ENCODE measurements around the gene PRKAA1.

The PRKAA1 gene

DNA sequence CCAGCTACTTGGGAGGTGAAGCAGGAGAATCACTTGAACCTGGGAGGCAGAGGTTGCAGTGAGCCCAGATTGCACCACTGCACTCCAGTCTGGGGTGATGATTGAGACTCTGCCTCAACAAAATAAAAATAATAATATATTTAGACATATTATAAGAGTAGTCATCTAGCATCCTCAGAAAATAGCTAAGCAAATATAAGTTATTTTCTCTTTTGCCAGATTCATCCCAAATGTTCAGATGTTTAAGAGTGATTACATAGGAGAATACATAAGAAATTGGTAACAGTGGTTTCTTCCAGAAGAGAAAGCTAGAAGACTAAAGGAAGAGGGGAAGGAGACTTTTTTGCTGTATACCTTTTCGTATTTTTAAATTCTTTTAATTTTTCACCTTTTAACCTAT lies 20.0 kb downstream of the PRKAA1 start:
- Histone ChIP-seq H3K9ac (no peak overlapping the region), H3K4me1 (peaks cover 3% of the 10 kb centered on the region), H3K27ac (no peak overlapping the region), H3K36me3 (ENCODE audit: control insufficient read depth, insufficient read depth, low read length) (no peaks in the 10 kb centered on the region), H3K4me3 (ENCODE audit: low read depth, low read length) (no peak overlapping the region), H2AFZ (no peak overlapping the region), H3K4me2 (ENCODE audit: low read length) (no peak overlapping the region), H3K27me3 (ENCODE audit: control insufficient read depth, insufficient read depth, low read length) (no peaks in the 10 kb centered on the region), H3K9me3 (ENCODE audit: control insufficient read depth, low read length) (no peaks in the 10 kb centered on the region), H3K79me2 (peaks cover 6% of the 10 kb centered on the region)
- TF ChIP-seq, protein P1, sequence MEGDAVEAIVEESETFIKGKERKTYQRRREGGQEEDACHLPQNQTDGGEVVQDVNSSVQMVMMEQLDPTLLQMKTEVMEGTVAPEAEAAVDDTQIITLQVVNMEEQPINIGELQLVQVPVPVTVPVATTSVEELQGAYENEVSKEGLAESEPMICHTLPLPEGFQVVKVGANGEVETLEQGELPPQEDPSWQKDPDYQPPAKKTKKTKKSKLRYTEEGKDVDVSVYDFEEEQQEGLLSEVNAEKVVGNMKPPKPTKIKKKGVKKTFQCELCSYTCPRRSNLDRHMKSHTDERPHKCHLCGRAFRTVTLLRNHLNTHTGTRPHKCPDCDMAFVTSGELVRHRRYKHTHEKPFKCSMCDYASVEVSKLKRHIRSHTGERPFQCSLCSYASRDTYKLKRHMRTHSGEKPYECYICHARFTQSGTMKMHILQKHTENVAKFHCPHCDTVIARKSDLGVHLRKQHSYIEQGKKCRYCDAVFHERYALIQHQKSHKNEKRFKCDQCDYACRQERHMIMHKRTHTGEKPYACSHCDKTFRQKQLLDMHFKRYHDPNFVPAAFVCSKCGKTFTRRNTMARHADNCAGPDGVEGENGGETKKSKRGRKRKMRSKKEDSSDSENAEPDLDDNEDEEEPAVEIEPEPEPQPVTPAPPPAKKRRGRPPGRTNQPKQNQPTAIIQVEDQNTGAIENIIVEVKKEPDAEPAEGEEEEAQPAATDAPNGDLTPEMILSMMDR (IDR thresholded peaks at IDR 0.05) = no peak

DNA sequence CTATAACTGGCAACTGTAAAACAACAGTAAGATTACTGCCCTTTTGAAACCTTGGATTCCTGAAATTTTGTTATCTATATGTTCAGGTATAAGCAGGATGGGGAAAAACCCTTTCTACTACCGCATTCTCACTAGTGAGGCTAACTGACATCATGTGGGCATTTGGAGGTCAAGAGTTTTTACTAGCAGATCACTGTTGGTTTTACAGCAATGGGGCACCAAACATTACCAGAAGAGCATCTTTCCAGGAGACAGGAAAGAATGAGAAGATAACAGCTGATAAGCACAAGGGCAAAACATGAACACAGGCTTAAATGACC lies 21.6 kb downstream of the PRKAA1 start:
- TF ChIP-seq, protein P1 (IDR thresholded peaks at IDR 0.05) = no peak
- H3K79me2 ChIP-seq = peaks cover 6% of the 10 kb centered on the region
- no peak overlapping the region for H2AFZ ChIP-seq
- H3K36me3 ChIP-seq (ENCODE audit: control insufficient read depth, insufficient read depth, low read length) = no peaks in the 10 kb centered on the region
- H3K27ac ChIP-seq = no peak overlapping the region
- H3K27me3 ChIP-seq (ENCODE audit: control insufficient read depth, insufficient read depth, low read length) = no peaks in the 10 kb centered on the region
- H3K4me2 ChIP-seq (ENCODE audit: low read length) = no peak overlapping the region
- H3K4me3 ChIP-seq (ENCODE audit: low read depth, low read length) = no peak overlapping the region
- no peaks in the 10 kb centered on the region for H3K4me1 ChIP-seq
- H3K9me3 ChIP-seq (ENCODE audit: control insufficient read depth, low read length) = no peaks in the 10 kb centered on the region
- H3K9ac ChIP-seq = no peak overlapping the region

GRCh38 chr5:40775846-40776657 lies 22.1 kb downstream of the PRKAA1 start:
- H3K36me3 ChIP-seq (ENCODE audit: control insufficient read depth, insufficient read depth, low read length) = no peaks in the 10 kb centered on the region
- no peak overlapping the region for H3K27ac ChIP-seq
- no peaks in the 10 kb centered on the region for H3K27me3 ChIP-seq (ENCODE audit: control insufficient read depth, insufficient read depth, low read length)
- no peak overlapping the region for H2AFZ ChIP-seq
- no peak overlapping the region for H3K9ac ChIP-seq
- no peaks in the 10 kb centered on the region for H3K9me3 ChIP-seq (ENCODE audit: control insufficient read depth, low read length)
- no peak overlapping the region for H3K4me2 ChIP-seq (ENCODE audit: low read length)
- peaks cover 6% of the 10 kb centered on the region for H3K79me2 ChIP-seq
- TF ChIP-seq, protein P1 (IDR thresholded peaks at IDR 0.05) = no peak
- no peaks in the 10 kb centered on the region for H3K4me1 ChIP-seq
- H3K4me3 ChIP-seq (ENCODE audit: low read depth, low read length) = no peak overlapping the region

DNA sequence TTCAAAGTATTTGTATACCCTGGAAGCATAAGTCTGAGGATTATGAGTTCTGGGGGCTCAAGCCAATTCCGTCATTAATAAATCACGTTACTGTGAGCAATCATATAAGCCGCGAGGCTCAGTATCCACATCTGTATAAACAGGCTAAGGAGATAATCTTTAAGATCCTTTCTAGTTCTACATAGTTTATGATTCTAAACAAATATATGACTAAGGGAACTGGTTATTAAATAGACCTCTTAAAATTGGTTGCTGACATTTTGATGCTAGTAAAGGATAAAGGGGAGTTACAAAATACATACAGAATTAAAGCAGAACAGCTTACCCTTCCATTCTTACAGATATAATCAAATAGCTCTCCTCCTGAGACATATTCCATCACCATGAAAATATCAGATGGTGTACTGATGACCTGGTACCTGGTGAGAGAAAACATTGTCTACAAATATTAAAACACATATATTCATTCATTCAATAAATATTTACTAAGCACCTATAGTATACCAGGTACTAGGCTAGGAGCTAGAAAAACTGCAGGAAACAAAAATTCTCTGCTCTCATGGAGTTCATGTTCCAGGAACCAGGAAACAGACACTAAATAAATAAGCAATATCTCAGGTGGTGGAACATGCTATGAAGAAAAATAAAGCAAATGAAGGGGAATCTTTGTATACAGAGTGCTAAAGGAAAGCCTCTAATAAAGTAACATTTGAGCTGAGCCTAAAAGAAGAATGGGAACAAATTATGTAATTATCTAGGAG lies 22.9 kb downstream of the PRKAA1 start:
- no peaks in the 10 kb centered on the region for H3K4me1 ChIP-seq
- TF ChIP-seq, protein P1 (IDR thresholded peaks at IDR 0.05) = no peak
- no peak overlapping the region for H2AFZ ChIP-seq
- no peaks in the 10 kb centered on the region for H3K27me3 ChIP-seq (ENCODE audit: control insufficient read depth, insufficient read depth, low read length)
- no peaks in the 10 kb centered on the region for H3K36me3 ChIP-seq (ENCODE audit: control insufficient read depth, insufficient read depth, low read length)
- H3K9ac ChIP-seq = no peak overlapping the region
- peaks cover 3% of the 10 kb centered on the region for H3K79me2 ChIP-seq
- H3K9me3 ChIP-seq (ENCODE audit: control insufficient read depth, low read length) = no peaks in the 10 kb centered on the region
- no peak overlapping the region for H3K4me2 ChIP-seq (ENCODE audit: low read length)
- H3K27ac ChIP-seq = no peak overlapping the region
- no peak overlapping the region for H3K4me3 ChIP-seq (ENCODE audit: low read depth, low read length)
